NK-92 (cell line): ENCODE results near the gene ACVR1B.

Experiments
- DNase-seq: peaks from one replicate; lab custom pipeline; 2025; ENCODE audit not compliant: unreplicated experiment; lab: John Stamatoyannopoulos, UW

Gene ACVR1B

GRCh38 chr12:51942501-51943000 is 8.9 kb upstream of the ACVR1B start:
- no peak for DNase-seq

DNA sequence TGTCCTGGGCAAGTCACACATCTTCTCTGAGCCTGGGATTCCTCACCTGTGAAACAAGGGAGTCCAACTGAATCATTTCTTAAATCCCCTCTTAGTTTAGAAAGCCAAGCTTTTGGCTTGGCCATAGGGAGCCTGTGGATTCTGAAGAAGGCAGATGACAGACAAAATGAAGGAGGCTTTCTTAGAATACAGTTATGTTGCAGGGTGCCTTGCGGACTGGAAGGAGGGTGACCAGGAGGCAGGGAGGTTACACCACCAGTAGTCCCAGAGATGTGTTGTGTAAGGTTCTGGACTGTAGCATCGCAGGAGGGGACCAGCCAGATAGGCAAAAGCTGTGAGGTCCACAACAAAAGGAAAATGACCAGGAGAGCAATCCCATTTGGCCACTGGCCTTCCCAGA is 8.2 kb upstream of the ACVR1B start:
- no peak for DNase-seq

DNA sequence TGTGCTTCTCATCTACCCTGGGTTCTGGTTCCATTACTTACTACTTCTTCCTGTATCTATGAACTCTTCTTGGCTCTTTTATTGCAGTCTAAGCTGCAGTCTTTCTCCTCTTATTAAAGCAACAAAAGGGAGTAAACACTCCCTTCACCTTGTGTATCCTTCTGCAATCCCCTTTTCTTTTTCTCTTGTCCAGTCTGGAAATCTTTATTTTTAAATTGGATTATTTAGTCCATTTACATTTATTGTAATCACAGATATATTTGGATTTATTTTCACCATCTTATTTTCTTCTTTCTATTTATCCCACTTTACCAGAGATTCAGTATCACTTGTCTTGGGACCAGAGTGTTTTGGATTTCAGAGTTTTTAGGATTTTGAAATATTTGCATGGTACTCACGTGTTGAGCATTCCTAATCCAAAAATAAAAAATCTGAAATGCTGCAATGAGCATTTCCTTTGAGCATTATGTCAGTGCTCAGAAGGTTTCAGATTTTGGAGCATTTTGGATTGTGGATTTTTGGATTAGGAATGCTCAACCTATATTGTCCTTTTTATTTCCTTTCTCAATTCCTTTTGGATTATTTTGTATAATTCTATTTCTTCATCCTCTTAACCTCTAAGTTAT is 6.8 kb upstream of the ACVR1B start:
- no peak for DNase-seq

DNA sequence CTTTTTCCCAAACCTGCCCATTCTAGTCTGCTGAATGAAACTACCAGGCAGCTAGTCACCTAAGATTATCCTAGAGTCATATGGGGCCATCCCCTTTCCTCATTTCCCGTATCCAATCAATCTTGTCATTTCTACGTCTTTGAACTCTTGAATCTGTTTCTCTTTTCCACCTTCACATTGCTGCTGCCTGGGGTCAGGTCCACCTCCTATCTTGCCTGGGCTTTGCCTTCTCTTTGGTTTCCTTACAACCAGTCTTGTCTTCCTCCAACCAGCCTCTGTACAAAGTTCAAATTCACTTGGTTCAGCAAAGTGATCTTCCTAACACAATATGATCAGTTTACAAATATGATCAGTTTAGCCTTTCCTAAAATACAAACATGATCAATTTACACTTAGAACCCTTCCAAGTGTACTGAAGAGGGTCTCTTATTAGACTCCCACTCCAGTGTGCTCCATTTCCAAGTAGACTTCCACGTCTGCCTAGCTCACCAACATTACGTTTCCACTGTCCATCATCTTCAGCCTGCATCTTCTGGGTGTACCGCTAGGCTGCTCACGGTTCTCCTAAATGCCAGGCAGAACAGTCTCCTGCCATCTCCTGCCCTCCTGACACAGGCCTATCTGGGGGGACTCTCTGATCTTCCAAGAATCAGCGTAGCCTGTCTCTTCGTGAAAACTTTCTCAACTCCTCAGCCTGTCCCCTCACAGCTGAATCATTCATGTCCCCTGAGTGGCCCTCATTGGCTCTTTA is 4.1 kb upstream of the ACVR1B start:
- DNase-seq: no peak

GRCh38 chr12:51948066-51948465 is 3.4 kb upstream of the ACVR1B start:
- no peak for DNase-seq

DNA sequence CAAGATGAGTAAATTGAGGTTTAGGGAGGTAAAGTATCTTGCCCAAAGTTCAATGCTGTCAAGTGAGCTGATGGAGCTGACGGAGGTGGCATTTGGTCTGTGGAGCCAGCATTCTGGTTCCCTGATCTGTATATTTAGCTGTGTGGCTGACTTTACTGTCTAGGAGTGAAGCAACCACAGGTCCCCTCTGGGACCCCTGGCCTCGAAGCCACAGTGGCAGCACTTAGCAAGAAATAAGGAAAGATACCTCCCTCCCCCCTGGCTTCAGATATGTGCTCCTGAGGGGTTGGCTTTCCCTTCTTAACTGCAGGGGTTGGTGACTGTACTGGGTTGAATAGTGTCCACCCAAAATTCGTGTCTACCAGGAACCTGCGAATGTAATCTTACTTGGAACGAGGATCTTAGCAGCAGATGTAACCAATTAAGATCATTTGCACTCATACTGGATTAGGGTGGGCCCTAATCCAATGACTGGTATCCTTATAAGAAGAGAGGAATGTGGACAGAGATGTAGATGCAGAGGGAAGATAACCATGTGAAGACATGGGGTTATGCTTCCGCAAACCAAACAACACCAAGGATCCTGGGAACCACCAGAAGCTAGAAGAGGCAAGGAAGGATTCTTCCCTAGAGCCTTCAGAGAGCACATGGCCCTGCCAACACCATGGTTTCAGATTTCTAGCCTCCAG is 2.0 kb upstream of the ACVR1B start:
- DNase-seq: no peak

GRCh38 chr12:51950682-51951198 is 759 bp upstream of the ACVR1B start:
- no peak for DNase-seq

GRCh38 chr12:51951843-51952722 is 584 bp downstream of the ACVR1B start:
- no peak for DNase-seq

DNA sequence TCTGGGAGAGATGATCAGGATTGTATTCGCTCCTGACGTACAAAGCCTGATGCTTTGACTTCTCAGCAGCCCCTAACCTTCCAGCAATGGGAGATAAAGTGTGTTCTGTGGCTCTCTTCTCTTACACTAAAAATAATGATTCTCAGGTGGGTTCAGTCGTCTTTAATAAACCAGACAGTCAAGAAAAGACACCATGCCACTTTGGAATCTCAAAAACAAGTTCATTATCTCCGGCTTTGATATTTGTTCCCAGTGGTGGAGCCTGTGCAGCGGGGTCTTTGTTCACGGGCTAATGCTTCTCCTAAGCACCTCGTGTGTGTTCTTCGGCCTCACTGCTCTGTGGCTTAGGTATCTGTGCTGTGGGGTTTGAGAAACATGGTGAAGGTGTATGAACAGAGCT is 1.6 kb downstream of the ACVR1B start:
- DNase-seq: no peak

- no peak for DNase-seq
Measured at GRCh38 chr12:51953864-51954263, 2.4 kb downstream of the ACVR1B start.

GRCh38 chr12:51954561-51955361 is 3.3 kb downstream of the ACVR1B start:
- no peak for DNase-seq

- DNase-seq: no peak
Measured at GRCh38 chr12:51955702-51956101, 4.2 kb downstream of the ACVR1B start.

- DNase-seq: no peak
Measured at GRCh38 chr12:51958542-51958941, 7.0 kb downstream of the ACVR1B start.

DNA sequence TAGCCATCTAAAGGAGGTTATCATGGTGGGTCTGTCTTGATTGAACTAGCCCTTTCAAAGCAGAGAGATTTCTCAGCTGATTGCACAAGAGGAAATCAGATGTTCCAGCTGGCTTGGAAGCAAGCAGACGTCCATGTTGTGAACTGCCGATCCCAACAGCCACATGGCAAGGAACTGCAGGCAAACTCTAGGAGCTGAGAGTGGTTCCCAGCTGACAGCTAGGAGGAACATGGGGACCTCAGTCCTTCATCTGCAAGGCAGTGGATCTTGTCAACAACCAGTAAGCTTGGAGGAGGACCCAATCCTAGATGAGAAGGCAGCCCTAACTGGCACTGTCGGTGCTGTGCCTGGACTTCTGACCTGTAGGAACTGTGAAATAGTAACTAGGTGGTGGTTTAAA is 7.7 kb downstream of the ACVR1B start:
- no peak for DNase-seq

DNA sequence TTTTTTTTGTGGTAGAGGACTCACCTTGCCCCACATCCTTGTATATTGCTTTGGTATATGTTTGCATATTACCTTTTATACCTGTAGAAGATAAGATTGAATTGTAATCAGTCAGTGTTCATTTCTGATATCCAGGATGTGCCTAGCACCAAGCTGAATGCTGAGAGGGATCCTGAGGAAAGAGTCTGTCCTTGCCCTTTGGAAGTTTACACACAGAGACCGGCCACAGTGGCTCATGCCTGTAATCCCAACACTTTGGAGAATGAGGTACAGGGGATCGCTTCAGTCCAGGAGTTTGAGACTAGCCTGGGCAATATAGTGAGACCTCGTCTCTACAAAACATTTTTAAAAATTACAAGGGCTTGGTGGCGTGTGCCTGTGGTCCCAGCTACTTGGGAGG is 8.4 kb downstream of the ACVR1B start:
- DNase-seq: no peak

DNA sequence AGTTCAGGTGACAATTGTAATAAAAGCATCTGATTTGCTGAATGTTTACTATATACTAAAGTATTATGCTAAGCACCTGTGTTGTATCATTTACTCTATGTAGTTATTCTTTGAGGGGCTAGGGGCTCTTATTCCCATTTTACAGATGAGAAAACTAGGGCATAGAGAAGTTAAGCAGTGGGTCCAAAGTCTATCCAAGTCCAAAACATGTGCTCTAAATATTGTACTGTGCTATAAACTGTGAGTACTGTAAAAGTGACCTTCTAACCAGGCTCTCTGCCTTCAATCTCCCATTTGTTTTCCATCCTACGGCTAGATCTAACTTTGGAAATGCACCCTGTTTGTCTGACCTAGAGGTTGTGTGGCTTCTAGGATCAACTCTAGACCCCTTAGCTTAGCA is 9.0 kb downstream of the ACVR1B start:
- DNase-seq: no peak

- no peak for DNase-seq
Measured at GRCh38 chr12:51960890-51961289, 9.4 kb downstream of the ACVR1B start.

DNA sequence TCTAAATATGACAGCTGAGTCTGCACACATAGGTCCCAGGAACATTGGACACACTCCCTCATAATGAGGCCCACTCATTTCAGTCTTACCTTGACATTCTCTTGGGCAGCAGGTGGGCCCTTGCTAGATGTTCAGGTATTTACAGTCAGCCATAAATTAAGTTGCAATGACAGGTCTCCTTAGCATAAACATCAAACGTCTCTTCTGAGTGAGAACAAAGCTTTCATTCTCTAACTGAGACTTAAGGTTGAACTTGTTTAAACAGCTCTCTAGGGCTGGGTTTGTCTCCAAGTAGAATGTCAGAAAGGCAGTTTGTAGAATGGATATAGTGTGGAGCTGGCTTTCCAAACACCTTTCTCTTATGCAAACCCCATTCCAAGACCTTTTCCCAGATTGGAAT is 10.3 kb downstream of the ACVR1B start:
- DNase-seq: no peak

DNA sequence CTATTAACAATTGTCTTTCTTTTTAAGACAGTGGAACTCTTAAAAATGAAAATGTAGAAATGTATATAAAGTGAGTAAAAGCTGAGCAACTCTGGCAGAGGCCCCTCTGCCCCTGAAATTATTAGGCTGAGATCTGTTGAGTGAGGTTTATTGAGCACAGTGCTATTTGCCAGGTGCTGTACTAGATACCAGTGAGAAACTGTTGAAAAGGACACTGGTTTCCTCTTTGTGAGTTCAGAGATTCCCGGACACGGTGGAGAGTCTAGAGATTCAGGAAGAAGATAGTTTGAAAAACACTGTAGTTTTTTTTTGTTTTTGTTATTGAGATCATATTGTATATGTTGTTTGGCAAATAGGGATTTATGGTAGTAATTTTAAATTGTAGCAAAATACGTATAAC is 11.2 kb downstream of the ACVR1B start:
- DNase-seq: no peak

- no peak for DNase-seq
Measured at GRCh38 chr12:51963477-51963876, 12.0 kb downstream of the ACVR1B start.
